Neuronal stem cell (in vitro differentiated cells): ENCODE data around the gene CNOT6L.

ENCODE experiments used
- DNase-seq: peaks from one replicate; pipeline ENCODE4 v3.0.0-alpha.2; 2013; ENCODE audit warnings: low spot score
- H2AFZ ChIP-seq: one replicate; pipeline ENCODE4 v1.6.1; 2013; ENCODE audit warnings: mild to moderate bottlenecking, low read length, inconsistent platforms
- H2AK5ac ChIP-seq: 2 replicates; pipeline ENCODE4 v1.6.1; 2013; ENCODE audit warnings: low read depth, mild to moderate bottlenecking, inconsistent platforms, low read length, moderate library complexity, mixed read lengths
- H2BK120ac ChIP-seq: 2 replicates; pipeline ENCODE4 v1.6.1; 2013; ENCODE audit warnings: low read depth, mild to moderate bottlenecking, inconsistent platforms, low read length, moderate library complexity, mixed read lengths
- H2BK12ac ChIP-seq: one replicate; pipeline ENCODE4 v1.6.1; 2013; ENCODE audit warnings: low read length, inconsistent platforms
- H2BK15ac ChIP-seq: 2 replicates; pipeline ENCODE4 v1.6.1; 2013; ENCODE audit warnings: mild to moderate bottlenecking, low read length, inconsistent platforms, mixed read lengths
- H2BK5ac ChIP-seq: one replicate; pipeline ENCODE4 v1.6.1; 2013; ENCODE audit warnings: inconsistent platforms, mild to moderate bottlenecking, low read length, moderate library complexity
- H3K14ac ChIP-seq: one replicate; pipeline ENCODE4 v1.6.1; 2013; ENCODE audit warnings: low read length, inconsistent platforms
- H3K18ac ChIP-seq: 2 replicates; pipeline ENCODE4 v1.6.1; 2013; ENCODE audit warnings: low read length, inconsistent platforms
- H3K23ac ChIP-seq: 2 replicates; pipeline ENCODE4 v1.6.1; 2013; ENCODE audit warnings: low read depth, mild to moderate bottlenecking, mixed read lengths, low read length, inconsistent platforms; ENCODE audit not compliant: poor library complexity
- H3K27ac ChIP-seq: replicated peaks from 3 replicates; pipeline ENCODE4 v1.5.1; 2013; ENCODE audit warnings: low read length, inconsistent platforms
- H3K27me3 ChIP-seq, 3 experiments: 2 replicates each; pipeline ENCODE4 v1.6.1; 2013; ENCODE audit warnings: low read length in 3 of 3, mild to moderate bottlenecking in 2 of 3, inconsistent platforms in 1 of 3, low read depth in 1 of 3, mixed read lengths in 1 of 3, moderate library complexity in 1 of 3; ENCODE audit not compliant: control insufficient read depth in 3 of 3, insufficient read depth in 3 of 3
- H3K36me3 ChIP-seq, 2 donors: replicated peaks in 1 of 2; 2 replicates each; pipeline ENCODE4 v1.6.1; 2013; ENCODE audit warnings: low read length in 2 of 2; ENCODE audit not compliant: control insufficient read depth in 2 of 2, insufficient read depth in 2 of 2
- H3K4ac ChIP-seq: 2 replicates; pipeline ENCODE4 v1.6.1; 2013; ENCODE audit warnings: inconsistent platforms, mild to moderate bottlenecking, low read length, moderate library complexity
- H3K4me1 ChIP-seq, 2 donors: 1 replicate in 1 of 2; 2 replicates in 1 of 2; pipeline ENCODE4 v1.6.1; 2013; ENCODE audit warnings: low read length in 2 of 2, low read depth in 1 of 2; ENCODE audit not compliant: control insufficient read depth in 2 of 2, insufficient read depth in 1 of 2
- H3K4me2 ChIP-seq: one replicate; pipeline ENCODE4 v1.6.1; 2013; ENCODE audit warnings: mild to moderate bottlenecking, low read length, inconsistent platforms; ENCODE audit not compliant: insufficient read depth, poor library complexity, severe bottlenecking
- H3K4me3 ChIP-seq, 2 donors: 2 replicates each; pipeline ENCODE4 v1.5.1; 2013; ENCODE audit warnings: low read length in 2 of 2, mild to moderate bottlenecking in 2 of 2, inconsistent platforms in 1 of 2, moderate library complexity in 1 of 2
- H3K79me1 ChIP-seq: one replicate; pipeline ENCODE4 v1.6.1; 2013; ENCODE audit warnings: low read depth, mild to moderate bottlenecking, inconsistent platforms, low read length, moderate library complexity
- H3K9ac ChIP-seq: one replicate; pipeline ENCODE4 v1.6.1; 2013; ENCODE audit warnings: mild to moderate bottlenecking, low read depth, low read length, inconsistent platforms; ENCODE audit not compliant: poor library complexity
- H3K9me3 ChIP-seq, 2 donors: replicated peaks in 1 of 2; 2 replicates each; pipeline versions ENCODE3 to v1.6.1; 2013; ENCODE audit warnings: low read length in 2 of 2, mild to moderate bottlenecking in 2 of 2, inconsistent platforms in 1 of 2, low read depth in 1 of 2, mixed read lengths in 1 of 2, moderate library complexity in 1 of 2; ENCODE audit not compliant: control insufficient read depth in 2 of 2, insufficient read depth in 1 of 2
- H4K8ac ChIP-seq: one replicate; pipeline ENCODE4 v1.6.1; 2013; ENCODE audit warnings: low read depth, mild to moderate bottlenecking, inconsistent platforms, low read length, moderate library complexity
- H4K91ac ChIP-seq: one replicate; pipeline ENCODE4 v1.6.1; 2013; ENCODE audit warnings: low read length, low read depth, mild to moderate bottlenecking, inconsistent platforms; ENCODE audit not compliant: poor library complexity
- WGBS, 2 donors: extraction: QIAGEN DNeasy Blood & Tissue Kit; methylation state at CpG; one replicate each; pipeline ENCODE4 v1.1.7; 2013; ENCODE audit warnings: missing lambda C conversion rate in 2 of 2, mixed read lengths in 1 of 2; ENCODE audit not compliant: insufficient read length in 2 of 2, insufficient replicate concordance in 1 of 2; ENCODE audit errors: extremely low coverage in 2 of 2; 5-methylcytosine and 5-hydroxymethylcytosine counted together

CNOT6L gene

DNA sequence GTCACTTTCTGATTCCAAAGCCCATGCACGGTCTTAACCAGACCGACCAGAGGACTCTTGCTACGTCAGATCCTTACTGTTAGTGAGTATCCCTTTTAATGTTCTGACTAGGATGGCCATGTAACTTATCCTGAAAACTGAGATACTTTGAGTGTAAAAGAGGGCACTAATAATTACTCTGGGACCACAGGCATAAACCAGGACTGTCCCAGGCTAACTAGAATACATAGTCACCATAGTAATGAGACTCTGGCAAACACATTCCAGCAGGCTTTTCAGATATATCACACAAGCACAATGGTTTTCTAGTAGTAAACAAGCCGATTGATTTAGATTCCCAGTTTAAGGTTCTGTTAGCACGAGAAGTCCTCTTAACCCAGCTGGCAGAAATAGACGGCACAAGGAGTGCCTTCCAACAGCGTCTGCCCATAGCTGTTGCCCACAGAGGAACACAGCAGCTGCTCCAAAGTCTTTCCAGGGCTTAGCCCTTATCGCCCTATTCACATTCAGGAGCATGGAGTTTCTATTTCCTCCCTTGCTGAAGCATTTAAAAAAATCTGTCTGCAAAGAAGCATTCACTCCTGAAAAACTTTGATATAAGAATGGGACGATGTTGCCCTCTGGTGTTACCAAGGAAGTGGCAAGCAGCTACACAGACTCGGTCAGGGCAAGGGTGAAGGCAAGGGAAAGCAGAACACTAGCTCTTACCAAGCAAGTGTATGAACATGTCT, 121.1 kb downstream of the CNOT6L start:
- Histone ChIP-seq H3K27me3 (no peaks in the 10 kb centered on the region), H2BK120ac (no peak overlapping the region), H3K9ac (no peak overlapping the region), H3K4ac (no peak overlapping the region), H3K4me3 (no peak overlapping the region), H3K23ac (no peak overlapping the region), H4K91ac (no peak overlapping the region), H2BK12ac (no peak overlapping the region), H3K27ac (no peak overlapping the region), H3K14ac (no peak overlapping the region), H3K18ac (no peak overlapping the region), H2AK5ac (no peak overlapping the region), H3K9me3 (no peaks in the 10 kb centered on the region), H3K4me2 (no peak overlapping the region), H2AFZ (peak overlapping the region; percentile 54), H2BK5ac (no peak overlapping the region), H2BK15ac (no peak overlapping the region), H3K36me3 (no peaks in the 10 kb centered on the region), H3K4me1 (peaks cover 6 to 18% of the 10 kb centered on the region in 2 donors), H3K79me1 (no peaks in the 10 kb centered on the region), H4K8ac (no peak overlapping the region)
- DNase-seq = no peak
- no CpG with 5 or more reads among the region's 10 CpGs for WGBS, 2 donors

DNA sequence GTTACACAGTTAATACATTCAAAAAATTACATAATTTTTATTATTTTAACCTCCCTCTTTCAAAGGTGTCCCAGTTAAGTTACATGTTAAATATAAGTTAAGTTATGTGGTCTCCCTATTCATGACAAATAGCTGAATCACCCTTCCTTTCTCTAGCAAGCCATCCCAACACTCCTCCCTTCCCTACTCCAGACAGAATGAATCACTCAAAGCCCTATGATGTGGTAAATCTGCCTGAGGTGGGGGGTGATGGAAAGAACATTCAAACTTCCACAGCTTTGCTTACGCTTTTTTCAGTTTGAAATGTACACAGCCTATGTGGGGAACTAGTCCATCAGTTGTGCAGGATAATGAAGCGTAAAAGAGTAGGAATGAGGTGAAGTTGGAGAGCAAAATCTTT, 123.4 kb downstream of the CNOT6L start:
- no peaks in the 10 kb centered on the region for H3K27me3 ChIP-seq
- no peak for DNase-seq
- no peak overlapping the region for H4K8ac ChIP-seq
- H2AFZ ChIP-seq = peak overlapping the region; percentile 70
- no peak overlapping the region for H4K91ac ChIP-seq
- no peaks in the 10 kb centered on the region for H3K36me3 ChIP-seq
- H3K27ac ChIP-seq = no peak overlapping the region
- H2BK5ac ChIP-seq = no peak overlapping the region
- H2BK120ac ChIP-seq = no peak overlapping the region
- H3K9ac ChIP-seq = no peak overlapping the region
- H2AK5ac ChIP-seq = no peak overlapping the region
- no peak overlapping the region for H2BK12ac ChIP-seq
- H3K9me3 ChIP-seq = no peaks in the 10 kb centered on the region
- no peak overlapping the region for H3K23ac ChIP-seq
- H3K4me1 ChIP-seq = peaks cover 6 to 14% of the 10 kb centered on the region in 2 donors
- H3K79me1 ChIP-seq = no peaks in the 10 kb centered on the region
- H3K4me3 ChIP-seq = no peak overlapping the region
- no peak overlapping the region for H3K4ac ChIP-seq
- no peak overlapping the region for H3K4me2 ChIP-seq
- no peak overlapping the region for H2BK15ac ChIP-seq
- H3K18ac ChIP-seq = no peak overlapping the region
- H3K14ac ChIP-seq = no peak overlapping the region
- WGBS, 2 donors = no CpG with 5 or more reads among the region's 2 CpGs

DNA sequence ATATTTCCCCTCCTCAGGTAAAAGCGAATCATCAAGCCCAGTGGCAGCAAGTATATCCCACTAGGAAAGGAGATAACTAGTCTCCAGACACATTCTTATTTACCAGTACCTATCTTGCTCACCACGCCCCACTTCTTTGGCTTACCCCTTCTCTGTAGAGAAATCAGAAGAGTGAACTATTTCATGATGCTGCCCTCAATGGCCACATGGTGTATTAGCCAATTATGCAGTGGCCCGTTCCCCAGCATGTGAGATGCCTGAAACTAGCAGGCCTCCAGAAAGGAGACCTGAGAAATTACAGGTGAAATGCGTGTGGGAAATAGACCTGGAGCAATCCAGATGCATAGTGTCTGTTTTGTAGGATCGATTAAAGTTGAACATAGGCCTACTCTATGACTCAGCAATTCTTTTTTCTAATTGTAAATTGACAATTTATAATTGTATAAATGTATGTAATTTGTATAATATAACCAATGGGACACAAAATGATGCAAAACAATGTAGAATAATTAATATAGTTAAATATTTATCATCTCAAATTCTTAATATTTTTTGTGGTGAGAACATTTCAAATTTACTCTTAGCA, 126.2 kb downstream of the CNOT6L start:
- H2BK120ac ChIP-seq = no peak overlapping the region

GRCh38 chr4:77681792-77682191, 137.4 kb downstream of the CNOT6L start:
- Histone ChIP-seq H2BK5ac (no peak overlapping the region), H4K91ac (no peak overlapping the region), H3K4me1 (peaks cover 2 to 4% of the 10 kb centered on the region in 2 donors), H2BK12ac (no peak overlapping the region), H3K23ac (no peak overlapping the region), H3K4ac (no peak overlapping the region), H3K27ac (no peak overlapping the region), H2BK120ac (no peak overlapping the region), H4K8ac (peak overlapping the region; percentile 68), H3K4me2 (no peak overlapping the region), H3K14ac (no peak overlapping the region), H3K27me3 (no peaks in the 10 kb centered on the region), H3K4me3 (no peak overlapping the region), H3K9ac (no peak overlapping the region), H3K36me3 (no peaks in the 10 kb centered on the region), H3K9me3 (no peaks in the 10 kb centered on the region), H2BK15ac (no peak overlapping the region), H3K79me1 (no peaks in the 10 kb centered on the region), H2AFZ (no peak overlapping the region), H2AK5ac (no peak overlapping the region), H3K18ac (no peak overlapping the region)
- no CpG with 5 or more reads among the region's 11 CpGs for WGBS, 2 donors
- no peak for DNase-seq

More for the DNA sequence above, 126.2 kb downstream of the CNOT6L start:
- no peaks in the 10 kb centered on the region for H3K79me1 ChIP-seq
- no peak overlapping the region for H2AK5ac ChIP-seq
- H3K18ac ChIP-seq = no peak overlapping the region
- WGBS, 2 donors = no CpG with 5 or more reads among the region's 5 CpGs
- H3K4me3 ChIP-seq = no peak overlapping the region
- no peak overlapping the region for H3K23ac ChIP-seq
- no peaks in the 10 kb centered on the region for H3K27me3 ChIP-seq
- H2BK5ac ChIP-seq = no peak overlapping the region
- H3K4me2 ChIP-seq = no peak overlapping the region
- H2BK12ac ChIP-seq = no peak overlapping the region
- no peak overlapping the region for H4K8ac ChIP-seq
- H3K4me1 ChIP-seq = peaks cover 0 to 5% of the 10 kb centered on the region in 2 donors
- no peak overlapping the region for H3K9ac ChIP-seq
- H3K36me3 ChIP-seq = no peaks in the 10 kb centered on the region
- no peaks in the 10 kb centered on the region for H3K9me3 ChIP-seq
- no peak overlapping the region for H3K14ac ChIP-seq
- H2AFZ ChIP-seq = no peak overlapping the region
- H4K91ac ChIP-seq = no peak overlapping the region
- H2BK15ac ChIP-seq = no peak overlapping the region
- DNase-seq = no peak
- H3K4ac ChIP-seq = no peak overlapping the region
- no peak overlapping the region for H3K27ac ChIP-seq
